T-helper 2 cell treated with Interferon-gamma antibody and Interleukin-4, amounts not matched to agents 5 μg/mL and 100 μg/mL, for 36 hours (primary cell): ENCODE data around the gene LITAFD.
"Not testable (repeated sequence)": the region's sequence is repeated elsewhere in the genome, so short reads cannot be mapped to it uniquely, and the experiment has no call there.

ENCODE experiments used
- DNase-seq: peaks from one replicate; pipeline ENCODE4 v3.0.0; 2021; ENCODE audit warnings: low spot score
- H3K27ac Mint-ChIP-seq: one replicate; pipeline ENCODE4 v1.8.0; 2021; ENCODE audit warnings: mild to moderate bottlenecking, mixed read lengths
- H3K27me3 Mint-ChIP-seq: one replicate; pipeline ENCODE4 v1.8.0; 2021; ENCODE audit warnings: low read depth, mixed read lengths
- H3K36me3 Mint-ChIP-seq: one replicate; pipeline ENCODE4 v1.8.0; 2021; ENCODE audit warnings: low read depth, mixed read lengths
- H3K4me1 Mint-ChIP-seq: one replicate; pipeline ENCODE4 v1.8.0; 2021; ENCODE audit warnings: low read depth, mixed read lengths
- H3K4me3 Mint-ChIP-seq: one replicate; pipeline ENCODE4 v1.8.0; 2022; ENCODE audit warnings: mild to moderate bottlenecking, moderate library complexity, mixed read lengths
- H3K9me3 Mint-ChIP-seq: one replicate; pipeline ENCODE4 v1.8.0; 2021; ENCODE audit warnings: mixed read lengths

Gene LITAFD

GRCh38 chr16:8872967-8873865 is 8.9 kb upstream of the LITAFD start:
- no peak overlapping the region for H3K27ac Mint-ChIP-seq
- no peak overlapping the region for H3K4me3 Mint-ChIP-seq
- no peak for DNase-seq
- no peaks in the 10 kb centered on the region for H3K9me3 Mint-ChIP-seq
- H3K27me3 Mint-ChIP-seq = no peaks in the 10 kb centered on the region
- no peaks in the 10 kb centered on the region for H3K36me3 Mint-ChIP-seq
- H3K4me1 Mint-ChIP-seq = peaks cover 15% of the 10 kb centered on the region

GRCh38 chr16:8873866-8874195 is 8.3 kb upstream of the LITAFD start:
- H3K27me3 Mint-ChIP-seq, H3K9me3 Mint-ChIP-seq, DNase-seq, H3K36me3 Mint-ChIP-seq, H3K4me3 Mint-ChIP-seq, H3K27ac Mint-ChIP-seq: not testable (repeated sequence)
- H3K4me1 Mint-ChIP-seq = peaks cover 15% of the 10 kb centered on the region

- DNase-seq = no peak
- no peaks in the 10 kb centered on the region for H3K27me3 Mint-ChIP-seq
- H3K36me3 Mint-ChIP-seq = no peaks in the 10 kb centered on the region
- H3K4me3 Mint-ChIP-seq = no peak overlapping the region
- peak overlapping the region; percentile 63 for H3K27ac Mint-ChIP-seq
- H3K4me1 Mint-ChIP-seq = peaks cover 14% of the 10 kb centered on the region
- no peaks in the 10 kb centered on the region for H3K9me3 Mint-ChIP-seq
Observed at GRCh38 chr16:8874388-8874787, 7.8 kb upstream of the LITAFD start.

GRCh38 chr16:8875317-8875716 is 6.8 kb upstream of the LITAFD start:
- not testable (repeated sequence) for H3K9me3 Mint-ChIP-seq, H3K27ac Mint-ChIP-seq, H3K4me3 Mint-ChIP-seq, DNase-seq, H3K27me3 Mint-ChIP-seq, H3K36me3 Mint-ChIP-seq
- peaks cover 16% of the 10 kb centered on the region for H3K4me1 Mint-ChIP-seq

GRCh38 chr16:8877894-8878522 is 4.1 kb upstream of the LITAFD start:
- Mint-ChIP-seq H3K4me3 (no peak overlapping the region), H3K27ac (peak overlapping the region; percentile 41), H3K36me3 (no peaks in the 10 kb centered on the region), H3K27me3 (no peaks in the 10 kb centered on the region), H3K4me1 (peaks cover 8% of the 10 kb centered on the region), H3K9me3 (no peaks in the 10 kb centered on the region)
- no peak for DNase-seq

GRCh38 chr16:8878523-8878911 is 3.6 kb upstream of the LITAFD start:
- Mint-ChIP-seq H3K27me3 (no peaks in the 10 kb centered on the region), H3K27ac (no peak overlapping the region), H3K36me3 (no peaks in the 10 kb centered on the region), H3K4me3 (no peak overlapping the region), H3K9me3 (no peaks in the 10 kb centered on the region), H3K4me1 (peaks cover 8% of the 10 kb centered on the region)
- no peak for DNase-seq

- H3K27ac Mint-ChIP-seq = no peak overlapping the region
- H3K4me1 Mint-ChIP-seq = peaks cover 2% of the 10 kb centered on the region
- no peak for DNase-seq
- no peaks in the 10 kb centered on the region for H3K9me3 Mint-ChIP-seq
- H3K36me3 Mint-ChIP-seq = no peaks in the 10 kb centered on the region
- no peak overlapping the region for H3K4me3 Mint-ChIP-seq
- no peaks in the 10 kb centered on the region for H3K27me3 Mint-ChIP-seq
Observed at GRCh38 chr16:8880839-8881510, 1.2 kb upstream of the LITAFD start.

GRCh38 chr16:8882725-8883377 is 700 bp downstream of the LITAFD start:
- H3K9me3 Mint-ChIP-seq = no peaks in the 10 kb centered on the region
- no peak overlapping the region for H3K4me3 Mint-ChIP-seq
- H3K27me3 Mint-ChIP-seq = no peaks in the 10 kb centered on the region
- peaks cover 2% of the 10 kb centered on the region for H3K4me1 Mint-ChIP-seq
- H3K36me3 Mint-ChIP-seq = peaks cover 3% of the 10 kb centered on the region
- H3K27ac Mint-ChIP-seq = no peak overlapping the region
- DNase-seq = no peak

GRCh38 chr16:8885674-8886592 is 3.8 kb downstream of the LITAFD start:
- Mint-ChIP-seq H3K27me3 (no peaks in the 10 kb centered on the region), H3K9me3 (no peaks in the 10 kb centered on the region), H3K4me1 (no peaks in the 10 kb centered on the region), H3K27ac (no peak overlapping the region), H3K36me3 (peaks cover 8% of the 10 kb centered on the region), H3K4me3 (no peak overlapping the region)
- DNase-seq = no peak

GRCh38 chr16:8886593-8887430 is 4.7 kb downstream of the LITAFD start:
- Mint-ChIP-seq H3K36me3 (peaks cover 14% of the 10 kb centered on the region), H3K9me3 (no peaks in the 10 kb centered on the region), H3K4me3 (no peak overlapping the region), H3K4me1 (no peaks in the 10 kb centered on the region), H3K27ac (no peak overlapping the region), H3K27me3 (no peaks in the 10 kb centered on the region)
- DNase-seq = no peak

- Mint-ChIP-seq H3K27me3 (no peaks in the 10 kb centered on the region), H3K9me3 (no peaks in the 10 kb centered on the region), H3K4me1 (no peaks in the 10 kb centered on the region), H3K4me3 (no peak overlapping the region), H3K36me3 (peaks cover 19% of the 10 kb centered on the region), H3K27ac (no peak overlapping the region)
- DNase-seq = no peak
Observed at GRCh38 chr16:8887431-8887765, 5.2 kb downstream of the LITAFD start.

- H3K9me3 Mint-ChIP-seq = no peaks in the 10 kb centered on the region
- peaks cover 25% of the 10 kb centered on the region for H3K36me3 Mint-ChIP-seq
- no peak overlapping the region for H3K4me3 Mint-ChIP-seq
- H3K27ac Mint-ChIP-seq = no peak overlapping the region
- H3K27me3 Mint-ChIP-seq = no peaks in the 10 kb centered on the region
- DNase-seq = no peak
- H3K4me1 Mint-ChIP-seq = no peaks in the 10 kb centered on the region
Observed at GRCh38 chr16:8887952-8888560, 5.9 kb downstream of the LITAFD start.
